ENCODE data around the gene GRM5. TPM values are rescaled to one million over a fixed set of nuclear protein-coding genes. Genes with fewer than 3 reads are reported as not detected.
A peak's percentile ranks its signal among the peaks of the same experiment; 100 is the strongest.
"Not testable (repeated sequence)": the region's sequence is repeated elsewhere in the genome, so short reads cannot be mapped to it uniquely, and the experiment has no call there.

Gene GRM5
- total RNA-seq, 1 experiment from 2014 or later, result not detected

DNA sequence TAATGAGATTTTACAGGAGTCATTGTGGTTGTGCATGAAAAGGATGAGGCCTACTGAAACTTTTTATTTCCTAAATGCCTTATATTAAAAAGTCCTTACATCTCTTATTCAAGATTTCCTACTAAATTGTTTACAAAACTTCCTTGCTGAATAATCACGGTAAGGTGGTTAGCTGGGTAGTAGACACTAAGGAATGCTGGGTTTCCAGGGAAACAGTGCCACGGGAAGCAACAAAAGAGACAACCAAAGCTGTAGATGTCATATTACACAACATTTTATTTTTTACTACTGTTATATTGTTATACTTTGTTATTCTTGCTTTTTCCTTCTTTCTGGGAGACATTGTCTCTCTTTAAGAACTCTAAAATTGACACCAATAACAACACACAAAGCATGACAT is 36.1 kb downstream of the GRM5 start:
- H3K27ac ChIP-seq; H3K4me3 ChIP-seq; H3K4me1 ChIP-seq (replicated peaks); DNase-seq (ENCODE audit: low read depth in 1 of 2, low spot score in 2 of 2); H3K27me3 ChIP-seq (replicated peaks); H3K9me3 ChIP-seq (replicated peaks); H3K36me3 ChIP-seq: not testable (repeated sequence)

- DNase-seq (ENCODE audit: low read depth in 1 of 2, low spot score in 2 of 2), result no peak
- H3K27me3 ChIP-seq (replicated peaks), result no peaks in the 10 kb centered on the region
- H3K36me3 ChIP-seq, result no peaks in the 10 kb centered on the region
- no peak overlapping the region for H3K4me3 ChIP-seq
- no peak overlapping the region for H3K27ac ChIP-seq
- H3K9me3 ChIP-seq (replicated peaks), result no peaks in the 10 kb centered on the region
- no peaks in the 10 kb centered on the region for H3K4me1 ChIP-seq (replicated peaks)
Observed at GRCh38 chr11:89021339-89021738, 44.4 kb downstream of the GRM5 start.

DNA sequence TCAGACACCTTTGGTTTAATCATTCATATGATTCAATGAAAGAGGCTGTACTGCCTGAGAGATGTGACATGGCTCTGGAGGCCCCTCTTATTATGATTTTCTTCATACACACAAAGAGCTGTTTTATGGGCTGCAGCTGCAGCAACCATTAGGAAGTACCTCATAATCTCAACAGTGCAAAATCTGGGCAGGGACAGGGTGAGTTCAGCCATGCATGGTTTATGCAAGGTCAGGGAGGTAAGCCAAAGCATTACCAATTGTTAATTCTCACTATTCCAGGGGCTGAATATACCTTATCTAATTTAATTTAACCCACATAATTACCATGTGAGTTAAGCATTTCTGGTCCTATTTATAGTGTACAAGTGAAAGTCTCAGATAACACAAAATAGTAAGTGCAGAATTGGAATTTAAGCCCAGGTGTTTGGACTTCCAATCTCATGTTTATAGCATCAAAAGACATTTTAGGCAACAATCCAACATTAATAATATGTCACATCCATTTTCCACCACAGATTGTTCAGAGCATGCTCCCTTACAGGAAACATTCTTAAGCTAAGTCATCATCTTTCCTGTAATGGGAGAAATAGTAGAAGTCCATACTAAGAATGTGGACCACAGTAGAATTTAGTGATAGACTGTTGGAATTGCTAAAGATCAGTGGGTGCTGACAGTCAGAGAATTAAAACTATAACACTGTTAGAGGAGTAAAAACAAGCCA is 45.8 kb downstream of the GRM5 start:
- not testable (repeated sequence) for H3K9me3 ChIP-seq (replicated peaks); H3K27ac ChIP-seq; H3K27me3 ChIP-seq (replicated peaks); H3K4me3 ChIP-seq; DNase-seq (ENCODE audit: low read depth in 1 of 2, low spot score in 2 of 2); H3K4me1 ChIP-seq (replicated peaks); H3K36me3 ChIP-seq

GRCh38 chr11:89016214-89016613 is 49.6 kb downstream of the GRM5 start:
- no peaks in the 10 kb centered on the region for H3K36me3 ChIP-seq
- H3K9me3 ChIP-seq (replicated peaks), result no peaks in the 10 kb centered on the region
- no peak overlapping the region for H3K4me3 ChIP-seq
- H3K27ac ChIP-seq, result no peak overlapping the region
- no peaks in the 10 kb centered on the region for H3K27me3 ChIP-seq (replicated peaks)
- no peak for DNase-seq (ENCODE audit: low read depth in 1 of 2, low spot score in 2 of 2)
- no peaks in the 10 kb centered on the region for H3K4me1 ChIP-seq (replicated peaks)

GRCh38 chr11:89015614-89016013 is 50.2 kb downstream of the GRM5 start:
- H3K36me3 ChIP-seq, result no peaks in the 10 kb centered on the region
- no peaks in the 10 kb centered on the region for H3K4me1 ChIP-seq (replicated peaks)
- H3K27me3 ChIP-seq (replicated peaks), result no peaks in the 10 kb centered on the region
- H3K27ac ChIP-seq, result no peak overlapping the region
- no peak overlapping the region for H3K4me3 ChIP-seq
- DNase-seq (ENCODE audit: low read depth in 1 of 2, low spot score in 2 of 2), result no peak
- no peaks in the 10 kb centered on the region for H3K9me3 ChIP-seq (replicated peaks)

- not testable (repeated sequence) for H3K27me3 ChIP-seq (replicated peaks); H3K4me1 ChIP-seq (replicated peaks); H3K36me3 ChIP-seq; DNase-seq (ENCODE audit: low read depth in 1 of 2, low spot score in 2 of 2); H3K27ac ChIP-seq; H3K9me3 ChIP-seq (replicated peaks); H3K4me3 ChIP-seq
Observed at GRCh38 chr11:89000852-89001251, 64.9 kb downstream of the GRM5 start.

GRCh38 chr11:88979641-88980040 is 86.1 kb downstream of the GRM5 start:
- H3K27me3 ChIP-seq (replicated peaks), result no peaks in the 10 kb centered on the region
- no peak overlapping the region for H3K4me3 ChIP-seq
- no peaks in the 10 kb centered on the region for H3K36me3 ChIP-seq
- no peaks in the 10 kb centered on the region for H3K9me3 ChIP-seq (replicated peaks)
- H3K4me1 ChIP-seq (replicated peaks), result no peaks in the 10 kb centered on the region
- no peak overlapping the region for H3K27ac ChIP-seq
- DNase-seq (ENCODE audit: low read depth in 1 of 2, low spot score in 2 of 2), result peak in 1 of 2 experiments; percentile 10

GRCh38 chr11:88978992-88979391 is 86.8 kb downstream of the GRM5 start:
- not testable (repeated sequence) for H3K4me3 ChIP-seq; H3K36me3 ChIP-seq; DNase-seq (ENCODE audit: low read depth in 1 of 2, low spot score in 2 of 2); H3K27ac ChIP-seq; H3K27me3 ChIP-seq (replicated peaks); H3K4me1 ChIP-seq (replicated peaks); H3K9me3 ChIP-seq (replicated peaks)

DNA sequence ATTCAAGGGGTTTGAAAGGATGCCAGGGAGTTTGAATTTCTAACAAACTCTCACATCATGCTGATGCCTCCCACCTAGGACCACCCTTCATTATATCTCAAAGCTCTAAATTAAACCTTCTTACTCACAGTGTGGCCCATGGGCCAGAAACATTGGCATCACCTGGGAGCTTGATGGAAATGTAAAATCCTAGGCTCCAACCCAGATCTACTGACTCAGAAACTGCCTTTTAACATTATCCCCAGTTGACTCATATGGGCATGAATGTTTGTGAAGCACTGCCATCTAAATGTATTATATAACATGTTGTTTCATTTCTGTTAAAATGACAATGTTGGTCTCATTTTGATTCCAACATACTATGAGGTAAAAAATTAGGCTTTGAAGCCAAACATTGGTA is 90.3 kb downstream of the GRM5 start:
- DNase-seq (ENCODE audit: low read depth in 1 of 2, low spot score in 2 of 2); H3K27me3 ChIP-seq (replicated peaks); H3K4me3 ChIP-seq; H3K9me3 ChIP-seq (replicated peaks); H3K36me3 ChIP-seq; H3K27ac ChIP-seq; H3K4me1 ChIP-seq (replicated peaks): not testable (repeated sequence)

DNA sequence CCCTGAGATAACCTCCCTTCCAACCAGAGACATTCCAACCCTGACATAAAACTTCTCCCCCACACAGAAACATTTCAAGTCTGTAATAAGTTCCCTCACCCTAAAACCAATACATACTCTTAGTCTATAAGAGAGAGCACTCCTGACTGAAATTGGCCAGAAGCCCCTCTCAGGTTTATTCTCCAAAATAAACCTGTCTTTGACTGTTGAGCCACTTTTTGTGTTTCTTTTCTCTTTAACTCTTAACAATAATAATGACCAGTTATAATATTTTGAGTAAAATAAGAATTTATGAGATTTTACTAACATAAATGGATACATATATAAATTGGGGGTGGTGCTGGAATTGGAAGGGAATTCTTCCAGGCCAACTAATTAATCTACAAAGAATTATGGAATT is 93.6 kb downstream of the GRM5 start:
- H3K27ac ChIP-seq, result no peak overlapping the region

GRCh38 chr11:88961621-88962020 is 104.2 kb downstream of the GRM5 start:
- H3K9me3 ChIP-seq (replicated peaks); H3K36me3 ChIP-seq; H3K4me3 ChIP-seq; DNase-seq (ENCODE audit: low read depth in 1 of 2, low spot score in 2 of 2); H3K27me3 ChIP-seq (replicated peaks); H3K27ac ChIP-seq; H3K4me1 ChIP-seq (replicated peaks): not testable (repeated sequence)

More for the DNA sequence above, 93.6 kb downstream of the GRM5 start:
- no peaks in the 10 kb centered on the region for H3K9me3 ChIP-seq (replicated peaks)
- DNase-seq (ENCODE audit: low read depth in 1 of 2, low spot score in 2 of 2), result no peak
- H3K4me3 ChIP-seq, result no peak overlapping the region
- no peaks in the 10 kb centered on the region for H3K27me3 ChIP-seq (replicated peaks)
- no peaks in the 10 kb centered on the region for H3K36me3 ChIP-seq
- no peaks in the 10 kb centered on the region for H3K4me1 ChIP-seq (replicated peaks)

DNA sequence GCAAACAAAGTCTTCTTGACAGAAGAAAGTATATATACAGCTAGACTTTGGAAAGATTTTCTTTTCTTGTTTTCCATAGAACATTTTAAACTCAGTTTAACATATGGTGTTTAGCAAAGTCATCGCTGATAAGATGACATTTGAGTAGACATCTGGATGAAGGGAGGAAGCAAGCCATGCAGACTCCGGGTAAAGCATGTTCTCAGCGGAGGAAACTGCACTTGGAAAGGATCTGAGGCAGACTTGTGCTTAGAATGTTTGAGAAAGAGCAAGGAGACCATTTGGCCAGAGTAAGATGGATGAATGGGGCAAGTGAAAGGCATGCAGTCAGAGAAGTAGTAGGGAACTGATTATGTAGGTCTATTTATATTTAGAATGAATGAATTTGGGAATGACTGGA is 105.9 kb downstream of the GRM5 start:
- not testable (repeated sequence) for DNase-seq (ENCODE audit: low read depth in 1 of 2, low spot score in 2 of 2); H3K4me3 ChIP-seq; H3K27me3 ChIP-seq (replicated peaks); H3K9me3 ChIP-seq (replicated peaks); H3K27ac ChIP-seq; H3K36me3 ChIP-seq; H3K4me1 ChIP-seq (replicated peaks)

DNA sequence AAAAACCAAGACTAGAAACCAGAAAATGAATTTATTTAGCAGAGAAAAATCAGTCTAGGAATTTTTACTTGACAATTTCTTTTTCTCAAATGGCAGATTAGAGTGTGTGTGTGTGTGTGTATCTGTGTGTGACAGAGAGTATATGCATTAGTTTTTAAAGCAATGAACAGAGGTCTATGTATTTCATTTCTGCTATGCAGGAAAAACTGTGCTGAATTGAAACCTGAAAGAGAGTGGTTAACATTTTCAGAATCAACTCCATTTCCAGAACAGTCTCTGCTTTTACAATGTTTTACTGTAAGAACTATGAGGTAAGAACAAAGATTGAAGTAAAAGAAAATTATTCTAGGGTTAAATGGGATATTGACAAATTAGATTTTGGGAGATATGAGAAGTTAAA is 114.8 kb downstream of the GRM5 start:
- no peak overlapping the region for H3K4me3 ChIP-seq
- no peak for DNase-seq (ENCODE audit: low read depth in 1 of 2, low spot score in 2 of 2)

GRCh38 chr11:88948908-88949307 is 116.9 kb downstream of the GRM5 start:
- DNase-seq (ENCODE audit: low read depth in 1 of 2, low spot score in 2 of 2); H3K4me1 ChIP-seq (replicated peaks); H3K4me3 ChIP-seq; H3K36me3 ChIP-seq; H3K9me3 ChIP-seq (replicated peaks); H3K27me3 ChIP-seq (replicated peaks); H3K27ac ChIP-seq: not testable (repeated sequence)

More for the DNA sequence above, 114.8 kb downstream of the GRM5 start:
- H3K4me1 ChIP-seq (replicated peaks), result no peaks in the 10 kb centered on the region
- no peak overlapping the region for H3K27ac ChIP-seq
- H3K9me3 ChIP-seq (replicated peaks), result no peaks in the 10 kb centered on the region
- no peaks in the 10 kb centered on the region for H3K36me3 ChIP-seq
- H3K27me3 ChIP-seq (replicated peaks), result no peaks in the 10 kb centered on the region
